Astrocyte (in vitro differentiated cells and primary cell): Measurements from ENCODE around the gene KIRREL3. TPM values are rescaled to one million over a fixed set of nuclear protein-coding genes. Genes with fewer than 3 reads are reported as not detected.

Source experiments
- DNase-seq: peaks from one replicate; pipeline ENCODE4 v3.0.0-alpha.2; 2010; ENCODE audit warnings: low read depth
- FAIRE-seq: peaks from 2 replicates; lab custom pipeline; 2011; peaks lifted over from hg19 to GRCh38; lab: Jason Lieb, UNC
- H2AFZ ChIP-seq: 2 replicates; pipeline ENCODE4 v1.6.0; 2012; ENCODE audit warnings: low read depth, low read length, inconsistent platforms
- H3K27ac ChIP-seq: 2 replicates; pipeline ENCODE4 v1.5.1; 2011; ENCODE audit warnings: low read depth, low read length, inconsistent platforms
- H3K27me3 ChIP-seq: 2 replicates; pipeline ENCODE4 v1.6.0; 2011; ENCODE audit warnings: low read length, inconsistent platforms; ENCODE audit not compliant: insufficient read depth
- H3K36me3 ChIP-seq: 2 replicates; pipeline ENCODE4 v1.5.1; 2011; ENCODE audit warnings: low read length, inconsistent platforms; ENCODE audit not compliant: insufficient read depth
- H3K4me1 ChIP-seq: 2 replicates; pipeline ENCODE4 v1.5.1; 2011; ENCODE audit warnings: low read length, inconsistent platforms; ENCODE audit not compliant: insufficient read depth
- H3K4me2 ChIP-seq: 2 replicates; pipeline ENCODE4 v1.6.0; 2012; ENCODE audit warnings: low read length, inconsistent platforms
- H3K4me3 ChIP-seq: 2 replicates; pipeline ENCODE4 v1.5.1; 2011; ENCODE audit warnings: low read depth, mild to moderate bottlenecking, low read length, inconsistent platforms; ENCODE audit not compliant: insufficient read depth
- H3K79me2 ChIP-seq: 2 replicates; pipeline ENCODE4 v1.6.0; 2012; ENCODE audit warnings: mild to moderate bottlenecking, low read length, inconsistent platforms; ENCODE audit not compliant: insufficient read depth
- H3K9ac ChIP-seq: 2 replicates; pipeline ENCODE4 v1.6.0; 2012; ENCODE audit warnings: mild to moderate bottlenecking, low read length, inconsistent platforms
- H3K9me3 ChIP-seq: 2 replicates; pipeline ENCODE4 v1.5.1; 2012; ENCODE audit warnings: low read depth, mild to moderate bottlenecking, low read length, inconsistent platforms; ENCODE audit not compliant: insufficient read depth
- H4K20me1 ChIP-seq: 2 replicates; pipeline ENCODE4 v1.6.0; 2012; ENCODE audit warnings: low read length, inconsistent platforms; ENCODE audit not compliant: insufficient read depth
- H3K27ac Mint-ChIP-seq: one replicate; pipeline ENCODE4 v1.8.0; 2021; ENCODE audit warnings: mild to moderate bottlenecking, mixed read lengths; ENCODE audit not compliant: unreplicated experiment
- H3K27me3 Mint-ChIP-seq: one replicate; pipeline ENCODE4 v1.8.0; 2021; ENCODE audit warnings: low read depth, mixed read lengths; ENCODE audit not compliant: unreplicated experiment
- H3K36me3 Mint-ChIP-seq: one replicate; pipeline ENCODE4 v1.8.0; 2021; ENCODE audit warnings: low read depth, mixed read lengths; ENCODE audit not compliant: unreplicated experiment
- H3K4me1 Mint-ChIP-seq: one replicate; pipeline ENCODE4 v1.8.0; 2021; ENCODE audit warnings: low read depth, mixed read lengths; ENCODE audit not compliant: unreplicated experiment
- H3K4me3 Mint-ChIP-seq: one replicate; pipeline ENCODE4 v1.8.0; 2021; ENCODE audit warnings: mild to moderate bottlenecking, moderate library complexity, mixed read lengths; ENCODE audit not compliant: unreplicated experiment
- H3K9me3 Mint-ChIP-seq: one replicate; pipeline ENCODE4 v1.8.0; 2021; ENCODE audit warnings: mild to moderate bottlenecking, mixed read lengths; ENCODE audit not compliant: unreplicated experiment
- EZH2 ChIP-seq: IDR thresholded peaks from 2 replicates; pipeline ENCODE4 v1.6.1; 2012; ENCODE audit warnings: mild to moderate bottlenecking, low read length, inconsistent platforms; ENCODE audit not compliant: insufficient read depth
- total RNA-seq: library from RNA; stranded (reverse); gene quantifications from 2 replicates; pipeline ENCODE4 v1.2.1, GENCODE V29; 2021
- TF ChIP-seq, protein P1 (sequence below): IDR thresholded peaks from 2 replicates; pipeline ENCODE4 v1.5.1; 2011; ENCODE audit warnings: low read depth, mild to moderate bottlenecking, inconsistent platforms, low read length, moderate library complexity; ENCODE audit not compliant: insufficient read depth

The KIRREL3 gene
- total RNA-seq, 1 donor from 2014 or later: 0.91 TPM

DNA sequence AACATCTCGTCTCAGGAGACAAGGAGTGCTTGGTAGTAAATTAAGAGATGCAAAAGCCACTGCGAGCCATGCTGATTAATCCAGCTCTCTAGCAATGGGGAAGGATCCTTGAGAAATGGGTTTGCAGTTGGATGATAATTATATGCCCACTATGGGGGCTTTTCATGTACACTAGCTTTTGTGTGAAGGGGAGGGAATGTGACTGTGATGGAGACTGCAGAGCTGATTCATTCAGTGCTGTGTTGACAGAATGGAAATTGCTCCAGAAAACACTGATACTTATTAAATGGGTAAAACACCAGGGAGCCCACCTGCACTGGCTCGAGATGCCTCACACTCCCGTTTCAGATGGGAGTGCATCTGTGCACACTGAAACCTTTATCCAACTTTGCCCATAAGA lies 37.0 kb upstream of the KIRREL3 start:
- Mint-ChIP-seq H3K4me1 (peaks cover 11% of the 10 kb centered on the region), H3K4me3 (no peak overlapping the region), H3K27me3 (no peaks in the 10 kb centered on the region), H3K9me3 (no peaks in the 10 kb centered on the region), H3K36me3 (no peaks in the 10 kb centered on the region), H3K27ac (no peak overlapping the region)
- Histone ChIP-seq H3K36me3 (no peaks in the 10 kb centered on the region), H3K4me1 (no peaks in the 10 kb centered on the region), H3K79me2 (no peaks in the 10 kb centered on the region), H3K9ac (no peak overlapping the region), H3K4me3 (no peak overlapping the region), H4K20me1 (no peaks in the 10 kb centered on the region), H3K27ac (no peak overlapping the region), H2AFZ (no peak overlapping the region), H3K4me2 (no peak overlapping the region), H3K27me3 (no peaks in the 10 kb centered on the region), H3K9me3 (no peaks in the 10 kb centered on the region)
- TF ChIP-seq, protein P1, sequence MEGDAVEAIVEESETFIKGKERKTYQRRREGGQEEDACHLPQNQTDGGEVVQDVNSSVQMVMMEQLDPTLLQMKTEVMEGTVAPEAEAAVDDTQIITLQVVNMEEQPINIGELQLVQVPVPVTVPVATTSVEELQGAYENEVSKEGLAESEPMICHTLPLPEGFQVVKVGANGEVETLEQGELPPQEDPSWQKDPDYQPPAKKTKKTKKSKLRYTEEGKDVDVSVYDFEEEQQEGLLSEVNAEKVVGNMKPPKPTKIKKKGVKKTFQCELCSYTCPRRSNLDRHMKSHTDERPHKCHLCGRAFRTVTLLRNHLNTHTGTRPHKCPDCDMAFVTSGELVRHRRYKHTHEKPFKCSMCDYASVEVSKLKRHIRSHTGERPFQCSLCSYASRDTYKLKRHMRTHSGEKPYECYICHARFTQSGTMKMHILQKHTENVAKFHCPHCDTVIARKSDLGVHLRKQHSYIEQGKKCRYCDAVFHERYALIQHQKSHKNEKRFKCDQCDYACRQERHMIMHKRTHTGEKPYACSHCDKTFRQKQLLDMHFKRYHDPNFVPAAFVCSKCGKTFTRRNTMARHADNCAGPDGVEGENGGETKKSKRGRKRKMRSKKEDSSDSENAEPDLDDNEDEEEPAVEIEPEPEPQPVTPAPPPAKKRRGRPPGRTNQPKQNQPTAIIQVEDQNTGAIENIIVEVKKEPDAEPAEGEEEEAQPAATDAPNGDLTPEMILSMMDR: no peak
- no peak for TF ChIP-seq EZH2
- DNase-seq: no peak
- no peak for FAIRE-seq

GRCh38 chr11:127037001-127037400 lies 36.4 kb upstream of the KIRREL3 start:
- no peak for FAIRE-seq
- Histone ChIP-seq H3K4me1 (no peaks in the 10 kb centered on the region), H3K4me3 (no peak overlapping the region), H3K9ac (no peak overlapping the region), H4K20me1 (no peaks in the 10 kb centered on the region), H3K27me3 (no peaks in the 10 kb centered on the region), H3K27ac (no peak overlapping the region), H3K9me3 (no peaks in the 10 kb centered on the region), H3K36me3 (no peaks in the 10 kb centered on the region), H3K79me2 (no peaks in the 10 kb centered on the region), H2AFZ (no peak overlapping the region), H3K4me2 (no peak overlapping the region)
- Mint-ChIP-seq H3K27ac (no peak overlapping the region), H3K9me3 (no peaks in the 10 kb centered on the region), H3K4me3 (no peak overlapping the region), H3K36me3 (no peaks in the 10 kb centered on the region), H3K27me3 (no peaks in the 10 kb centered on the region), H3K4me1 (peaks cover 9% of the 10 kb centered on the region)
- TF ChIP-seq EZH2: no peak
- TF ChIP-seq, protein P1: no peak
- DNase-seq: no peak

DNA sequence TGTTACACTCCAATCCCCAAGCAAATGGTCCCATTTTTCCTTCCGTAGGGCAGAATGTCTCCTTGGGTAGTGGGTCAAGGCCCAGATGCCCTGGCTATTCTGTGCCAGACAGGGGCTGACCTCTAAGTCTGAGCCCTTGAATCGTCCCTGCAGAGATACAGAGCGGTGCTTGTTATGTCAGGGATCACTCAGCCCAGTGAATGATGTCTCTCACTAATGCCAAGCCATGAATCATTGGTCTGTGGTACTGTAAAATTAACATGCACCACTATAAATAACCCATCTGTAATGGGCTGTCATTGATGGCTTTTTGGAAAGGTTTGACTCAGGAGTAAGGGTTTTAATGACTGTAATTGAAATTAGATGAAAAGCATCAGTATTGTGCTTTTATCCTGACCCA lies 35.3 kb upstream of the KIRREL3 start:
- H3K27ac ChIP-seq: no peak overlapping the region
- Mint-ChIP-seq H3K4me1 (peaks cover 9% of the 10 kb centered on the region), H3K9me3 (no peaks in the 10 kb centered on the region), H3K4me3 (no peak overlapping the region), H3K27ac (no peak overlapping the region), H3K27me3 (no peaks in the 10 kb centered on the region), H3K36me3 (no peaks in the 10 kb centered on the region)
- TF ChIP-seq, protein P1: no peak
- no peaks in the 10 kb centered on the region for H3K4me1 ChIP-seq
- H3K4me3 ChIP-seq: no peak overlapping the region
- H3K9ac ChIP-seq: no peak overlapping the region
- H3K4me2 ChIP-seq: no peak overlapping the region
- no peak overlapping the region for H2AFZ ChIP-seq
- no peaks in the 10 kb centered on the region for H3K9me3 ChIP-seq
- FAIRE-seq (no peak), DNase-seq (no peak)
- H3K79me2 ChIP-seq: no peaks in the 10 kb centered on the region
- H3K27me3 ChIP-seq: no peaks in the 10 kb centered on the region
- H4K20me1 ChIP-seq: no peaks in the 10 kb centered on the region
- H3K36me3 ChIP-seq: no peaks in the 10 kb centered on the region
